ENCODE measurements around the gene TEX48. TPM values are rescaled to one million over a fixed set of nuclear protein-coding genes. Genes with fewer than 3 reads are reported as not detected.
A peak's percentile ranks its signal among the peaks of the same experiment; 100 is the strongest.

TEX48 gene, protein sequence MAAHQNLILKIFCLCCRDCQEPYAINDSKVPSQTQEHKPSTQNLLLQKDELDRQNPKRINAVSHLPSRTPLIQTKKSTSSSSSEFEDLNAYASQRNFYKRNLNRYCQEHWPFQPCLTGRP
- total RNA-seq, result 0.41 and 0.68 TPM in 2 replicates

GRCh38 chr9:114681594-114682332 lies at the start of gene TEX48:
Gene TEX48, minus strand, starts transcription at chr9:114682192. Its CDS starts 10,469 bp downstream, at chr9:114671723.
- peaks cover 26% of the 10 kb centered on the region for H3K36me3 Mint-ChIP-seq (ENCODE audit: low read depth)
- H3K4me1 Mint-ChIP-seq (ENCODE audit: low read depth), result peaks cover 67% of the 10 kb centered on the region
- H3K9me3 Mint-ChIP-seq, result peaks cover 12% of the 10 kb centered on the region
- intact Hi-C loops (cut with micrococcal nuclease), result loop anchor here (1.0 to 10.0 kb wide), 10 partner anchors 17 to 841 kb away; partner anchors contain the start of genes TNFSF15 and TNFSF8
- peaks cover 5% of the 10 kb centered on the region for H3K27me3 Mint-ChIP-seq (ENCODE audit: low read depth)
- peak within 1 kb of the TSS; percentile 94 for H3K27ac Mint-ChIP-seq
- no peak within 1 kb of the TSS for H3K4me3 Mint-ChIP-seq (ENCODE audit: low read depth)
- peak; percentile 74 for DNase-seq (ENCODE audit: low spot score)

- H3K4me1 Mint-ChIP-seq (ENCODE audit: low read depth), result peaks cover 39% of the 10 kb centered on the region
- H3K27ac Mint-ChIP-seq, result no peak overlapping the region
- peaks cover 7% of the 10 kb centered on the region for H3K9me3 Mint-ChIP-seq
- peaks cover 36% of the 10 kb centered on the region for H3K36me3 Mint-ChIP-seq (ENCODE audit: low read depth)
- H3K4me3 Mint-ChIP-seq (ENCODE audit: low read depth), result no peak overlapping the region
- intact Hi-C loops (cut with micrococcal nuclease), result no loop called here
- H3K27me3 Mint-ChIP-seq (ENCODE audit: low read depth), result no peaks in the 10 kb centered on the region
- no peak for DNase-seq (ENCODE audit: low spot score)
Measured at GRCh38 chr9:114731701-114732100, 49.7 kb upstream of the TEX48 start.

DNA sequence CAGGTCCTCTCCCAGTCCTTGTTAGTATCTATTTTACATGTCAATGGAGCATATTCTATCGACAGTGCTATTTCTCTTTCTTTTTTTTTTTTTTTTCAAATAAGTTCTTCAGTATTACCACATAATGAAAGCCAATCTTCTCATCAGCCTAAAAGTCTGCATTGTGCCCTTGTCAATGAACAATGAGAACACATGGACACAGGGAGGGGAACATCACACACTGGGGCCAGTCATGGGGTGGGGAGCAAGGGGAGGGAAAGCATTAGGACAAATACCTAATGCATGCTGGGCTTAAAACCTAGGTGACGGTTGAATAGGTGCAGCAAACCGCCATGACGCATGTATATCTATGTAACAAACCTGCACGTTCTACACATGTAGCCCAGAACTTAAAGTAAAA lies 47.7 kb upstream of the TEX48 start:
- no peak for DNase-seq (ENCODE audit: low spot score)
- Mint-ChIP-seq H3K36me3 (ENCODE audit: low read depth) (peaks cover 26% of the 10 kb centered on the region), H3K9me3 (peaks cover 7% of the 10 kb centered on the region), H3K4me1 (ENCODE audit: low read depth) (peaks cover 45% of the 10 kb centered on the region), H3K27me3 (ENCODE audit: low read depth) (no peaks in the 10 kb centered on the region), H3K27ac (no peak overlapping the region), H3K4me3 (ENCODE audit: low read depth) (no peak overlapping the region)
- intact Hi-C loops (cut with micrococcal nuclease), result no loop called here

DNA sequence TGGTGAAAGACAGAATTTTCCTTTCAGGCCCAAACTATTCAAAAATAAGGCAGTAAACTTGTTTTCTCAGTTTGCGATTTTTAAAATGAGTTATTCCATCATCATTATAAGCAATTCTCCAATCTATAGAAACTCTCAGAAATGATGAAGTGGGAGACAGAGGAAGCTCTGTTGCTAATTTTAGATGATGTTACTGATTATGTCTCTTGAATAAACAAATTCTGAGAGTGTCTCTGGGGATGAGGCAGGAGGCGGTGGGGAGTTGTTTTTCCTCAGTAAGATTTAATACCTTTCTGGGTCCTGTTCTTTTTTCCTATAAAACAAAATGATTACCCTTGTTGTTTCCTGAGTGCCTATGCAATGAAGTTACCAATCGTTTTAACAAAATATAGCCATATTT lies 43.9 kb upstream of the TEX48 start:
- Mint-ChIP-seq H3K27me3 (ENCODE audit: low read depth) (no peaks in the 10 kb centered on the region), H3K9me3 (peaks cover 14% of the 10 kb centered on the region), H3K36me3 (ENCODE audit: low read depth) (peaks cover 37% of the 10 kb centered on the region), H3K4me3 (ENCODE audit: low read depth) (no peak overlapping the region), H3K27ac (peak overlapping the region; percentile 83), H3K4me1 (ENCODE audit: low read depth) (peaks cover 62% of the 10 kb centered on the region)
- intact Hi-C loops (cut with micrococcal nuclease), result no loop called here
- DNase-seq (ENCODE audit: low spot score), result no peak

- peaks cover 74% of the 10 kb centered on the region for H3K4me1 Mint-ChIP-seq (ENCODE audit: low read depth)
Measured at GRCh38 chr9:114724744-114725143, 42.8 kb upstream of the TEX48 start.

DNA sequence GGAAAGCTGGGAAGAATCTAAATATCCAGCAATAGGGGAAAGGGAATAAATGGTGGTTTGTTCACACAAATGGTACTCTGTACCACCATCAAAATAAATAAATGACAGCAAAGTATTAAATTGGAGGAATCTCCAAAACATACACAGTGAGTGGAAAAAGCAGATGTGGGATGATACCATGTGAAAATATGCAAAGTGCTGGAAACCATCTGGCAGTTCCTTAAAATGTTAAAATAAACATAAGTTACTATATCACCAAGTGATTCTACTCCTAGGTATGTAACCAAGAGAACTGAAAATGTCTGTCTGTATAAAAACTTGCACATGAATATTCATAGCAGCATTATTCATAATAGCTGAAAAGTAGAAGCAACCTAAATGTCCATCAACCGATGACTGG lies 41.9 kb upstream of the TEX48 start:
- Mint-ChIP-seq H3K36me3 (ENCODE audit: low read depth) (peaks cover 37% of the 10 kb centered on the region), H3K4me3 (ENCODE audit: low read depth) (no peak overlapping the region), H3K4me1 (ENCODE audit: low read depth) (peaks cover 82% of the 10 kb centered on the region), H3K27me3 (ENCODE audit: low read depth) (no peaks in the 10 kb centered on the region), H3K27ac (peak overlapping the region; percentile 16), H3K9me3 (peaks cover 18% of the 10 kb centered on the region)
- DNase-seq (ENCODE audit: low spot score), result no peak
- intact Hi-C loops (cut with micrococcal nuclease), result no loop called here

More at GRCh38 chr9:114724744-114725143, 42.8 kb upstream of the TEX48 start:
- Mint-ChIP-seq H3K27ac (peak overlapping the region; percentile 83), H3K27me3 (ENCODE audit: low read depth) (no peaks in the 10 kb centered on the region), H3K9me3 (peaks cover 15% of the 10 kb centered on the region), H3K36me3 (ENCODE audit: low read depth) (peaks cover 33% of the 10 kb centered on the region), H3K4me3 (ENCODE audit: low read depth) (no peak overlapping the region)
- no peak for DNase-seq (ENCODE audit: low spot score)
- intact Hi-C loops (cut with micrococcal nuclease), result no loop called here

DNA sequence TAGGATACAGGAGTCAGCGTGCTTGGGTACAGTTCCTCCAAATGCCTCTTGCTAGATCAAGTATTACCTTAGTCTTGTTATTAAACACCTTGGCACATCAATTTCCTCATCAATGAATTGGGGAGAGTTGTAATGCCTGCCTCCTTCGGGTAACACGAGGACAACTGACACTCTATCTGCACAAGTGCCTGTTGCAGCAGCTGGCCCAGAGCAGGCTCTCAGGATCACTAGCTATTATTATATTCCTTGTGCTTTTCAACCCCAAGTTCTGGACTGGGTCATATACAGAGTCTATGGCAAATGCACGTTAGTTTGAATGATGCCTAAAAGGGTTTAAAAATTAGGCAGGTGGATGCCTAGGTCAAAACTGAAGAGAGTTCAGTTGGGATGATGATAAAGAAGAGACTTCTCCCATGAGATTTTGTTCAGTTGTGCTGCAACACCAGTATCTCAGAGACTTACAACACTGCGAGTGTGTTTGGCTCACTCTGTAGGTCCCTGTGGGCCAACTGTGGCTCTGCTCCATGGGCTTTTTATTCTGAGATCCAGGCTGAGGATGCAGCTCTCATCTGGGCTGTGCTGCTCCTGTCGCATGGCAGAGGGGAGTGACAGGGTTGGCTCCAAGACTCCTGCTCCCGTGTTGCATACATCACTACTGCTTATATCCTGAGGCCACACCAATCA lies 41.1 kb upstream of the TEX48 start:
- H3K27me3 Mint-ChIP-seq (ENCODE audit: low read depth), result no peaks in the 10 kb centered on the region
- peaks cover 37% of the 10 kb centered on the region for H3K36me3 Mint-ChIP-seq (ENCODE audit: low read depth)
- intact Hi-C loops (cut with micrococcal nuclease), result no loop called here
- peaks cover 85% of the 10 kb centered on the region for H3K4me1 Mint-ChIP-seq (ENCODE audit: low read depth)
- peaks cover 11% of the 10 kb centered on the region for H3K9me3 Mint-ChIP-seq
- no peak for DNase-seq (ENCODE audit: low spot score)
- H3K27ac Mint-ChIP-seq, result no peak overlapping the region
- no peak overlapping the region for H3K4me3 Mint-ChIP-seq (ENCODE audit: low read depth)

- H3K4me3 Mint-ChIP-seq (ENCODE audit: low read depth), result no peak overlapping the region
- H3K36me3 Mint-ChIP-seq (ENCODE audit: low read depth), result peaks cover 39% of the 10 kb centered on the region
- H3K9me3 Mint-ChIP-seq, result peaks cover 12% of the 10 kb centered on the region
- peak overlapping the region; percentile 23 for H3K27ac Mint-ChIP-seq
- no peaks in the 10 kb centered on the region for H3K27me3 Mint-ChIP-seq (ENCODE audit: low read depth)
- no peak for DNase-seq (ENCODE audit: low spot score)
- peaks cover 88% of the 10 kb centered on the region for H3K4me1 Mint-ChIP-seq (ENCODE audit: low read depth)
- intact Hi-C loops (cut with micrococcal nuclease), result no loop called here
Measured at GRCh38 chr9:114722081-114722621, 40.2 kb upstream of the TEX48 start.

- Mint-ChIP-seq H3K4me3 (ENCODE audit: low read depth) (no peak overlapping the region), H3K4me1 (ENCODE audit: low read depth) (peaks cover 92% of the 10 kb centered on the region), H3K27me3 (ENCODE audit: low read depth) (no peaks in the 10 kb centered on the region), H3K27ac (peak overlapping the region; percentile 84), H3K36me3 (ENCODE audit: low read depth) (peaks cover 40% of the 10 kb centered on the region), H3K9me3 (peaks cover 18% of the 10 kb centered on the region)
- intact Hi-C loops (cut with micrococcal nuclease), result no loop called here
- no peak for DNase-seq (ENCODE audit: low spot score)
Measured at GRCh38 chr9:114721491-114722079, 39.6 kb upstream of the TEX48 start.

DNA sequence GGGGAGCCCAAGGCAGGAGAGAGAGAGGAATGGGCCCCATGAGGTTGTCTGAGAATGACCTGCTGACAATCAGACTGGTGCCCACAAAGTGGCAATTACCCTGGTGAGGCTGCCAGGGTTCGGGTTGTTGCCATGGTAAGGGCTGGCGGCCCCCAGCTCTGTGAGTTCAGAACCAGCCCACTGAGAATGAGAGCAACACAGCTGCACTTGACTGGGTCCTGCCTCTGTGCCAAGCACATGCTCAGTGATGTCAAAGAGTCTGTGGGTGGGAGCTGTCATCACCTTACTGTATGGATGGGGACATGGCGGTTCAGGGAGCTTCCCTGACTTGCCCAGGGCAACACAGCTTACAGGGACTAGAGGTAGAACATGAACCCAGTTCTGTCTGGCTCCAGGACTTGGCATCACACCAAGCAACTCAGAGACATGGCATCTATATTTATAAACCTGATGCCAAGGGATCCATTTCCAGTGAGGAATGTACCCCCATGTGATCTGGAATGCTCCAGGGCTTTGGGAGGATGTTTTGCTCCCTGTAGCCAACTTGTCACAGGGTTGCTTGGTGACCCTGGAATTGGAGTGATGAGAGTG lies 38.2 kb upstream of the TEX48 start:
- intact Hi-C loops (cut with micrococcal nuclease), result no loop called here
- DNase-seq (ENCODE audit: low spot score), result no peak
- Mint-ChIP-seq H3K4me1 (ENCODE audit: low read depth) (peaks cover 86% of the 10 kb centered on the region), H3K27ac (peak overlapping the region; percentile 94), H3K9me3 (peaks cover 20% of the 10 kb centered on the region), H3K36me3 (ENCODE audit: low read depth) (peaks cover 44% of the 10 kb centered on the region), H3K27me3 (ENCODE audit: low read depth) (no peaks in the 10 kb centered on the region), H3K4me3 (ENCODE audit: low read depth) (no peak overlapping the region)

- DNase-seq (ENCODE audit: low spot score), result no peak
- Mint-ChIP-seq H3K27ac (peak overlapping the region; percentile 94), H3K4me3 (ENCODE audit: low read depth) (no peak overlapping the region), H3K9me3 (peaks cover 20% of the 10 kb centered on the region), H3K27me3 (ENCODE audit: low read depth) (no peaks in the 10 kb centered on the region), H3K4me1 (ENCODE audit: low read depth) (peaks cover 78% of the 10 kb centered on the region), H3K36me3 (ENCODE audit: low read depth) (peaks cover 44% of the 10 kb centered on the region)
- intact Hi-C loops (cut with micrococcal nuclease), result loop anchor here (1.0 to 5.0 kb wide), 3 partner anchors 15 to 37 kb away; partner anchors contain the start of gene TEX48
Measured at GRCh38 chr9:114719290-114719689, 37.3 kb upstream of the TEX48 start.

DNA sequence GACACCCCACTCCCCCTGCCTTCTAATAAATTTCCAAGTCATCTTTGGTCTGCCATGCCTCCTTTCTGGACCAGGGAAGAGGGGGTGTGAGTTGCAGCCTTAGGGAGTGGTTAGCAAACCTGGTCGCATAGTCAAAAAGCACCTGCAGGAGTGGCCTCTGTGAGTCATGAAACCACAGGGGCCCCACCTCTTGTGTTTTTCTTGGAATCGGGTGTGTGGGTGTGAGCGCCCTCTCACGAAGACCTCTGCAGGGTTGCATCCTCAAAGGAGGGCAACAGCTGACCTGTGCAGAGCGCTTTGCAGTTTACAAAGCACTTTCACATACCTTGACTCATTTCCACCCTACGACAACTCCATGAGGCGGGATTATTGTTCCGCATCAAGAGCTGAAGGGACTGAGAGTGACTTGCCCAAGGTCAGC lies 36.8 kb upstream of the TEX48 start:
- Mint-ChIP-seq H3K9me3 (peaks cover 20% of the 10 kb centered on the region), H3K36me3 (ENCODE audit: low read depth) (peaks cover 44% of the 10 kb centered on the region), H3K4me3 (ENCODE audit: low read depth) (peak overlapping the region; percentile 38), H3K27me3 (ENCODE audit: low read depth) (no peaks in the 10 kb centered on the region), H3K4me1 (ENCODE audit: low read depth) (peaks cover 74% of the 10 kb centered on the region), H3K27ac (peak overlapping the region; percentile 94)
- intact Hi-C loops (cut with micrococcal nuclease), result loop anchor here (1.0 to 5.0 kb wide), 6 partner anchors 10 to 234 kb away; partner anchors contain the start of gene TEX48
- peak; percentile 93 for DNase-seq (ENCODE audit: low spot score)

Measured in activated T-helper 2 cell treated with anti-CD3 and anti-CD28 coated beads, Interferon-gamma antibody, Interleukin-2, Interleukin-4, amounts not matched to agents 10 μg/mL and 5 μg/mL and 100 μg/mL, durations not matched to agents 14 hours and 24 hours and 36 hours (primary cell).